ENCODE measurements around the gene CLCN5.

Gene CLCN5

GRCh38 chrX:49901048-49901447, 21.3 kb upstream of the CLCN5 start:
- H3K4me1 ChIP-seq (ENCODE audit: control insufficient read depth, insufficient read depth, low read length), result peaks cover 8% of the 10 kb centered on the region
- H3K36me3 ChIP-seq (ENCODE audit: control insufficient read depth in 2 of 2, insufficient read depth in 1 of 2, low read length in 2 of 2), result no peaks in the 10 kb centered on the region
- peak; percentile 51; the same call in 1 of the 2 replicates for TF ChIP-seq TCF7L2 (IDR thresholded peaks at IDR 0.05; ENCODE audit: borderline replicate concordance, low read depth, low read length)
- TF ChIP-seq KLF8 (tag by site-specific recombination; IDR thresholded peaks at IDR 0.05), result no peak
- 0 out of 2 replicates have a peak, but pooled peaks have one; percentile 6 for TF ChIP-seq PRDM6 (tag by site-specific recombination; IDR thresholded peaks at IDR 0.05)
- no peak overlapping the region for H3K27ac ChIP-seq (ENCODE audit: extremely low read depth, low read depth, low read length)
- H3K9me3 ChIP-seq (ENCODE audit: control insufficient read depth, insufficient read depth, low read depth, low read length), result no peaks in the 10 kb centered on the region; the same call in 1 of the 2 replicates
- ChIA-PET POLR2A (no interaction called here), CTCF (interaction anchor here (1.1 kb wide), 1 partner anchor 24 kb away, joined by 4 read pairs; no protein-coding TSS in a partner anchor)
- H3K4me3 ChIP-seq (ENCODE audit: low read depth, low read length), result no peak overlapping the region

- Histone ChIP-seq H3K9me3 (ENCODE audit: control insufficient read depth, insufficient read depth, low read depth, low read length) (no peaks in the 10 kb centered on the region), H3K27ac (ENCODE audit: extremely low read depth, low read depth, low read length) (no peak overlapping the region), H3K36me3 (ENCODE audit: control insufficient read depth in 2 of 2, insufficient read depth in 1 of 2, low read length in 2 of 2) (no peaks in the 10 kb centered on the region), H3K4me3 (ENCODE audit: low read depth, low read length) (no peak overlapping the region), H3K4me1 (ENCODE audit: control insufficient read depth, insufficient read depth, low read length) (no peaks in the 10 kb centered on the region)
- no peak for TF ChIP-seq PBX3 (CRISPR knock-in tag; IDR thresholded peaks at IDR 0.05)
- TF ChIP-seq ZNF2 (tag by site-specific recombination; IDR thresholded peaks at IDR 0.05), result no peak
- TF ChIP-seq ZFP41 (tag by site-specific recombination; IDR thresholded peaks at IDR 0.05; ENCODE audit: borderline replicate concordance), result no peak
- CTCF ChIA-PET, result interaction anchor here (0.7 to 2.0 kb wide), 2 partner anchors 31 to 201 kb away, joined by 3 to 6 read pairs; partner anchors contain the start of gene USP27X
- POLR2A ChIA-PET, result no interaction called here
Observed at GRCh38 chrX:49910344-49910743, 12.1 kb upstream of the CLCN5 start.

- Histone ChIP-seq H3K27ac (ENCODE audit: extremely low read depth, low read depth, low read length) (no peak overlapping the region), H3K9me3 (ENCODE audit: control insufficient read depth, insufficient read depth, low read depth, low read length) (no peaks in the 10 kb centered on the region), H3K36me3 (ENCODE audit: control insufficient read depth in 2 of 2, insufficient read depth in 1 of 2, low read length in 2 of 2) (no peaks in the 10 kb centered on the region), H3K4me1 (ENCODE audit: control insufficient read depth, insufficient read depth, low read length) (no peaks in the 10 kb centered on the region), H3K4me3 (ENCODE audit: low read depth, low read length) (no peak overlapping the region)
- ChIA-PET POLR2A (no interaction called here), CTCF (interaction anchor here (2.0 kb wide), 1 partner anchor 28 kb away, joined by 8 read pairs; no protein-coding TSS in a partner anchor)
- no peak for TF ChIP-seq HIC1 (tag by site-specific recombination; IDR thresholded peaks at IDR 0.05)
- TF ChIP-seq INSM2 (tag by site-specific recombination; IDR thresholded peaks at IDR 0.05), result no peak
- TF ChIP-seq ZNF37A (tag by site-specific recombination; IDR thresholded peaks at IDR 0.05), result no peak
- no peak for TF ChIP-seq KLF8 (tag by site-specific recombination; IDR thresholded peaks at IDR 0.05)
- no peak for TF ChIP-seq GLIS1 (tag by site-specific recombination; IDR thresholded peaks at IDR 0.05)
- TF ChIP-seq KLF9 (tag by site-specific recombination; IDR thresholded peaks at IDR 0.05; ENCODE audit: low read depth), result no peak
- no peak for TF ChIP-seq ZNF768 (tag by site-specific recombination; IDR thresholded peaks at IDR 0.05)
Observed at GRCh38 chrX:49912086-49912485, 10.3 kb upstream of the CLCN5 start.
